Activated T-cell treated with anti-CD3 and anti-CD28 coated beads for 48 hours (primary cell): ENCODE results near the gene SMPD3.
"Not testable (repeated sequence)": the region's sequence is repeated elsewhere in the genome, so short reads cannot be mapped to it uniquely, and the experiment has no call there.

Source experiments
- DNase-seq: peaks from one replicate; pipeline ENCODE4 v3.0.0-alpha.2; 2020; ENCODE audit warnings: low read depth

Gene SMPD3

DNA sequence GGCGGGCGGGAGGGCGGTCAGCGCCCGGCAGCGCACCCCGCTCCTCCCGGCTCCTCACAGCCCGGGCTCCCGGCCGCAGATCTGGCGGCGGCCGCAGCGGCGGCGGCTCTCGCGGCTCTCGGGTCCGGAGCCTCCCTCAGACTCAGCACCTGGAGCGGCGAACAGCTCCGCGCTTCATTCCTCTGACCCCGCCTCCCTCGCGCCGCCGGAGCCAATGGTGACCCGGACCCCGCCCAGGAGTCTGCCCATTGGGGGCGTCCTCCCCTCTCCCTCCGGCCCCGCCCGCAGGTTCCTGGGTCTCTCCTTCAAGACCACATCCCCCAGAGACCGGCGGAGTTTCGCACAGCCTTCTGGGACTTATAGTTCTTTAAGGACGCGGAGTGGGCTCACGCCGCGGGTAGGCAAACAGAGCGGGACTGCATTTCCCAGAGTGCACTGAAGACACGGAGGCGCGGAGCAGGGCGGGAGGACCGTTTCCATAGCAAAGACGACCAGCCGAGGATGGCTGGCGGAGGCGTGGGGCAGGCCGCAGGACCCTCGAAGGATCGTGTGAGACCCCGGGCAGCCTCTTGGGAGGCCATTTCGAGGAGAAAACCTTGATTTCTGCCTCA, at the start of gene SMPD3:
Gene SMPD3 (minus strand): TSS at position 149 of the 611 bp plus-strand sequence. CDS start 76,327 bp downstream, outside the sequence.
- DNase-seq, result peak; percentile 98

DNA sequence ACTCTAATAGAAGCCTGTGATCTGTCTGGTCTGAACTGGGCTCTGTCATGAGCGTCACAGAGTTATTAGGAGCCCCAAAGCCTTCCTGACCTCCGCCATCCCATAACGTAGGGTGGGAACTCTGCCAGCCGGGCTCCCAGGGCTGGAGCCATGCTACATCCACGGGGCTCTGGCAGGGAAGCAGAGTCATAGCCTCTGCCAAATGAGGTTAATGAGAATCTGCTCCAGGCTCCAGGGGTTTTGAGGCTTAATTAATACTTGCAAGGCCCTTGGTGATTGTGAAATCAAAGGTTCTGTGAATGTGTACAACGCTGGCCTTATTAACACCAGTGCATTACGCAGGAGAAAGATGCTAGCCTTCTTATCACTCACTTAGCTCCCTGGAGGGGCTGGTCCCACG, 48.4 kb upstream of the SMPD3 start:
- no peak for DNase-seq

DNA sequence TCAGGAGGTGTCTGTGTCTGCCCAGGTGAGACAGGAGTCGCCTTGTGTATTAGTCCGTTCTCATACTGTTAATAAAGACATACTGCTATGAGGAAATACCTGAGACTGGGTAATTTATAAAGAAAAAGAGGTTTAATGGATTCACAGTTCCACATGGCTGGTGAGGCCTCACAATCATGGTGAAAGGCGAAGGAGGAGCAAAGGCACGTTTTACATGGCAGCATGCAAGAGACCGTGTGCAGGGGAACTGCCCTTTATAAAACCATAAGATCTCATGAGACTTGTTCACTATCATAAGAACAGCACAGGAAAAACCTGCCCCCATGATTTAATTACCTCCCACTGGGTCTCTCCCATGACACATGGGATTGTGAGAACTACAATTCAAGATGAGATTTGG, 46.0 kb upstream of the SMPD3 start:
- not testable (repeated sequence) for DNase-seq

DNA sequence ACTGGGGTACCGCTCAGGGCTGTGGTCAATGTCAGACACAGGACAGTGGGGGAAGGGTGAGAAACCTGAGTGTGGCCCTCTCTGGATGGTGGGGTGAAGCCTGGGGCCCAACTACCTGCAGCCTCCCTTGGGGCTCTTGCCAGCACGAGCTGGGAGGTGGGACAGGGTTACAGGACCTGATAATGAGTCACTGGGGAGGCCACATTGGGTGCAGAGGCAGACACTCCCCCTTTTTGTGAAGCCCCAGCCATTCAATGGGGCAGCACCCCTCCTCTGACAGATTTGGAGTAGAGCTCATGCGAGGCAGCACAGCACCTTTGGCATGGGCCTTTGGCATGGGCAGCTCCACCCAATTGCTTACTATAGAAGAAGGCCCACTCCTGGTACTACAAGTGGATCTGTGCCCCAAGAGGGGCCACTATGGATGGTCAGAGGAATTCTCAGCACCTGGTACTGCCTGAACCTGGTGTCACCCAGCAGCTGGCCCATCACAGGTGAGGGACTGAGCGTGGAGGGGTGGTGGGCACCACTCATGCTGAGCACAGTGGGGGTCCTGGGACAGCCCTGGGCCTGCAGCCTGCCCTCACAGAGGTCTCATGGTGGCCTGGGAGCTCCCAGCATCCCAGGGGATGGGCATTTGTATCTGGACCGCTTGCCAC, 45.2 kb upstream of the SMPD3 start:
- DNase-seq, result no peak

- DNase-seq, result no peak
These were observed 44.5 kb upstream of the SMPD3 start for GRCh38 chr16:68492543-68493411.

DNA sequence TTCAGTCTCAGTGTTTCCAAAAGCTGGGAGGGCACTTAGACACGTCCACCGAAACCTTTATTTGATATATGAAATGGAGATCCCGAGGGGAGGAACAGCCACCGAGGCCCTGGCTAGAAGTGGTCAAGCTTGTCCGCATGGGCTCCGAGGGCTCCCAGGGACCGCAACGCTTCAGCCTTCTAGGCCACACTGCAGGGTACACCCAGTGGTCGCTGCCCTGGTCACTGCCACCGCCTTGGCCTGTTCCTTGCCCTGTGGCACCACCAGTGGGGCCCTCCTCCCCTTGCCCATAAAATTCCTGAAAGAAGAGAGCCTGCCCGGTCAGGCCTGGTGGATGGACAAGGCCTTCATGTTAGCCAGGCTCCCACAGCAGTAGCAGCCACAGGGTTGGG, 43.8 kb upstream of the SMPD3 start:
- no peak for DNase-seq

- no peak for DNase-seq
These were observed 43.3 kb upstream of the SMPD3 start for GRCh38 chr16:68491576-68491950.

- no peak for DNase-seq
These were observed 42.7 kb upstream of the SMPD3 start for GRCh38 chr16:68490829-68491575.

GRCh38 chr16:68490358-68490757, 42.0 kb upstream of the SMPD3 start:
- no peak for DNase-seq

- DNase-seq, result no peak
These were observed 40.2 kb upstream of the SMPD3 start for GRCh38 chr16:68488554-68488953.

DNA sequence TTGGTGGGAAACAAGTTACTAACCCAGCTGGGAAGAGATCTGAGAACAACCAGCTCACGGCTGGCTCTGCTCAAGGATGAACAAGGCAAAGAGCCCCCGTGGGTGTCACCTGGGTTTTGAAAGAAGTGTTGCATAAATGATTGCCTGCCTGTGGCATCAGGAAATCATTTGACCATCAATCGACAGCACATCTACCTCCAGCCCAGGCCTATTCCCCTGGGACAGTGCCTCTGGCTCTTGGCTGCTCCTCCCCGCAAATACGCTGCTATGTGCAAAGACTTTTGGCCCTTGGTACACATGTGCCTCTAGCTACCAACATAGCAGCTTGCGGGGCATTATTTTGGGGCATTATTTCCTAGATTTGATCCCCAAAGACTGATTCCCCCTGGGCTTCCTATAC, 39.4 kb upstream of the SMPD3 start:
- DNase-seq, result no peak

DNA sequence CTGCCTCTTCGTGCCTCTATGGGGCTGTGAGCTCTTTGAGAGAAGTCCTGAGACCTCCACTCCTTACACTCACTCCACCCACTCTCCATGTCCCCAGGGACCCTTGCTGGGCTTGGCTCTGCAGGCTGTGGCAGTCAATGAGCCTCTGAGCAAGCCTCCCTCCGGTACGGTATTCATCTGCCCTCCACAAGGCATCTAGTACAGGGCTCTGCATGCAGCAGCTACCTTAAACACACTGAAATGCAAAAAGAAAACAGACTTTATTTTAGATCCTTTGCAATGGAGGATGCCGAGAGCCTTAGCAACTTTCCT, 38.9 kb upstream of the SMPD3 start:
- DNase-seq, result no peak

- DNase-seq, result no peak
These were observed 38.3 kb upstream of the SMPD3 start for GRCh38 chr16:68486502-68487202.

GRCh38 chr16:68481636-68482035, 33.3 kb upstream of the SMPD3 start:
- no peak for DNase-seq

- DNase-seq, result no peak
These were observed 32.0 kb upstream of the SMPD3 start for GRCh38 chr16:68480084-68480995.

- DNase-seq, result no peak
These were observed 31.0 kb upstream of the SMPD3 start for GRCh38 chr16:68479271-68479670.

DNA sequence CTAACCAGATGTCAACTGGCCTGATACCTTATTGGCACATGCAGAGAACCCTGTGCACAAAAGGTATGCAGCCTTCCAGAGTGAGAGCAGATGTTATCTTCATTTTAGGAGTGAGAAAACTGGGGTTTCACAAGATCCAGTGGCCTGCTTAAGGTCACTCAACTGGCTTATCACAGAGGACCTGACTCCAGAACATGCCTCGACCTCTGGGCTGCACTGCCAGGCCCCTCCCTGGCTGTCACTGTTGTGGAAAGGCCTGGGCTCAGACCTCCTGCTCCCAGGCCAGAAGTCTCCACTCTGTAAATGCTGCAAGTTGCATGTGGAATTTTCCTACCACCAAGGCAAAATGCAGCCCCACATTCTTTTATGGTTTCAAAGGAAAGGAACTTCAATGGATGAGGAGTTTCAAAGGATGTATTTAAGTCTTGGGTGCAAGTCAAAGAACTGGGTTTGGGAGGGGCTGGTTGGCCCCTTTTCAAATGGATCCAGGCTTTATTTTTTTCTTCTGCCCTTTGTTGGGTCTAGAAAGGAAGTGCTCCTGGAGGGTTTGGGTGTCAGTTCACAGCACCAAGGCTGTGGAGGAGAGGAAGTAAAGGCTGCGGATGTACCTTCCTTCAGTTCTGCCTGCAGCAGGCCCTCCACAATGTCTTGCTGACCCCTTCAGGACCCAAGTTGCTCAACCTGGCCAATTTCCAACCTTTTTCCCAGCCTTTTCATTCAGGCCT, 30.4 kb upstream of the SMPD3 start:
- no peak for DNase-seq

GRCh38 chr16:68475071-68475470, 26.8 kb upstream of the SMPD3 start:
- no peak for DNase-seq

- DNase-seq, result no peak
These were observed 25.2 kb upstream of the SMPD3 start for GRCh38 chr16:68473358-68474070.

- no peak for DNase-seq
These were observed 24.3 kb upstream of the SMPD3 start for GRCh38 chr16:68472581-68472980.
